GM18499 (cell line): Measurements from ENCODE around the gene DNAJA2.
"Not testable (repeated sequence)": the region's sequence is repeated elsewhere in the genome, so short reads cannot be mapped to it uniquely, and the experiment has no call there.

ENCODE experiments used
- ATAC-seq: cut with Tn5 transposase; IDR thresholded peaks from one replicate; pipeline ENCODE4 v1.9.1; 2021; ENCODE audit warnings: moderate number of reproducible peaks; ENCODE audit not compliant: insufficient read depth, unreplicated experiment

Gene DNAJA2

DNA sequence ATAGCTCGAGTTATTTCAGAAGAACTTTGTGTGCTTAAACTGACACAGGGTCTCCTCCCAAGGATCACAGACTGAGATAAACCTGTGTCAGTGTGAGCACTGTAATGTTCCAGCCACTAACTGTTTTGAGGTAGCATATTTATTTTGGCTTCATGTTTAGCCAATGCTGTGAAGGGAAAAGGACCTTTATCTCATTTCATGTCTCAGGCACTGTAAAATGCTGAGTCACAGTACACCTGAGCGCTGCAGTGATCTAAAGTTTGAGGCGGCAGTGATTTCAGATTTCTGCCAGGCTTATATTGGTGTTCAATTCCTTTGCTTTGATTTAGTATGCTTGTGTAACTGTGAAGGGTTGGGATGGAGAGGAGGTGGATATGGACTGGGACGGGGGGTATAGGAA is 3.1 kb upstream of the DNAJA2 start:
- ATAC-seq = no peak

DNA sequence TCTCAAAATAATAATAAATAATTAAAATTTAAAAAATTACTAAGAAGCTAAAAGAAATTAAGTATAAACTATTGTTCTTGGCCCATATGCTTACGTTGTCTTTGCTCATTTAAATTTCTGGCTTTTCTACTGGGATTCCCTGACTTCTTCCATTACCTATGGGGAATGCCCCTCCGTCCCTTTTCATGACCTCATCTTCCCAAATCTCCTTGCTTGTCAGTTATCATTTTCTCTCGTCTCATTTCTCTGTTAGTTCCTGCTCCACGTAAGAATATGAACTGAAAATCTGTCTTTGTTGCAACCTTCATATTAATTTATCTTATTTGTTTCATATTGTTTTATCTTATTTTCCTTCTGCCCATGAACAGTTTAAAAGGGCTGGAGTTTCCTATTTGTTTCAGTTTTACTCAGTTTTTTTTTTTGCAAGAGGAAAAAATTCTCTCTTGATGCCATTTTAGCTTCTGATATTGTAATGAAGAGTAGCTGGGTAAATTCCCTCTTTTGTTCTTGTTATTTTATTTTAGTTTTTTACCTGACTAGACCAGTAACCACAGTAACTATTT is 2.5 kb upstream of the DNAJA2 start:
- ATAC-seq = no peak

DNA sequence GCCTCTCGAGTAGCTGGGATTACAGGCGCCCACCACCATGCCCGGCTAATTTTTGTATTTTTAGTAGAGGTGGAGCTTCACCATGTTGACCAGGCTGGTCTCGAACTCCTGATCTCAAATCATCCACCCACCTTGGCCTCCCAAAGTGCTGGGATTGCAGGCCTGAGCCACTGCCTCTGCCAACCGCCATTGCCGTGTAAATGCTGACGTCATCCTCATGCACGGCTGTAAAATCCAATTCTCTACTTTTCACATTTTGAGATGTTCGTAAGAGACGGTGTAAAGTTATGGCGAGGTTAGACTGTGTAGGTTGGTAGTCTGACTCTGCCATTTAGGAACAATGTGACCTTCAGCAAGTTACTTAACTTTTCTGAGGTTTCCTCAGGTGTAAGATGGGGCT is 1.7 kb upstream of the DNAJA2 start:
- ATAC-seq = no peak

DNA sequence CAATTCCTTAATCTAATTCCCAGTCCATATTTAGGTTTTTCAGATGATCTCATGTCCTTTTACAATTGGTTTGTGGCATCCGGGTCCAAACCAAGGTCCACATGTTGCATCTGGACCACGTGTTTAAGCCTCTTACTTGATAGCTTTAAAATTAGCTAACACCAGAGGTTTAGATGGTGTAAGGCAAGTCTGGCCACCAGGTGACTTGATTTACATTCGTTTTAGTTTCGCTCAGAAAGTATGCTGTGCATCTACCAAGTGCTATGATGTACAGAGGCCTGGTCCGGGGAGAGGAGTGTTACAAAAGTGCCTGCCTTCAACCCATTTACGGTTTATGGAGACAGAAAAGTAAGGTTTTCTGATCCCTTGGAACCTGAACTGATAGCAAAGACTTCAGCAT is 878 bp upstream of the DNAJA2 start:
- no peak for ATAC-seq

DNA sequence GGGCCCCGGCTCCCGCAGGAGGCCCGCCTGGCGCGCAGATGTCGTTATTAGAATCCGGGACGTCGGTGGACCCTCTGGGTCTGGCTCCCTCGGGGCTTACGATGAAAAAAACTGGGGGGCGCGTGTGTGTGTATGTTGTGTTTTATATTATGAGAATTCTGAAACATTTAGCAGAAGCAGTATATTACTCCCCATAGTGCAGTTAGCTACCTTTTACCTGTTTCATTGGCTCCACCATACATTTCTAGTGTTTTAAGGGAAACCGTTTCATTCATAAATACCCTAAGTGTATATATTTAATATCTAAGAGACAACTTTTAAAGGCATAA is 486 bp upstream of the DNAJA2 start:
- ATAC-seq = no peak

DNA sequence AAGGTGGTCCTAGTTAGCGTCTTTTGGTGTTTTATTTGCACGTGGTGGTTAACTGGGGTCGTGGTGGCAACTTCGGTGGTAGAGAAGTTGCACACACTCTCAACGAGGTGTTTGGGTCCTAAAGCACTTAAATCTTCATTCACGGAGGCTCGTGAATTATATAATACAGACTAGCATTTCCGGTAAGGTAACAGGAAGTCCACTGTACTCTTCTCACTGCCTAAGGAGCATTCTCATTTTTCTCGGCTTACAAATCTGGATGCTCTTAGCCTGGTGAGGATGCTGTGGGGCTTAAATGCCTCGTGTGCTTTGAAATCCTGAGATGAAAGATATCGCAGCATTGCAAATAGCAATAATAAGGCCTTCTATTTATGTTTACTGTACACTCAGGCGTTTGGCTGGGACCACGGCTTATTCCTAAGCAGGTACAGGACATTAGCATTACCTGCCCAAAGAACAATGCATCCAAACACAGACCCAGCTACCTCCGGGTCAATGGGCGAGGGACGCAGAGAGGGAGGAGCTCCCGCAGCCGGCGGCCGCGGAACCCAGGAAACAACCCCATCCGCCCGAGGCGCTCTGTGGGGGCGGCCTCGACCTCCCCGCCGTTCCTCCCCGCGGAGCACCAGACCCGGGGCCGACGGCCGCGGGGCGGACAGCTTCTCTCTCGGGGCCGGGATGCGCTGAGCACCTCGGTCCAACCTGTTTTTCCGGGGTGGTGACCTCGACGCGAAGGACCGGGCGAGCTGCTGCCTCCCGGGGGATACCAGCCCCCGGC is 856 bp downstream of the DNAJA2 start:
- peak; percentile 13 for ATAC-seq

DNA sequence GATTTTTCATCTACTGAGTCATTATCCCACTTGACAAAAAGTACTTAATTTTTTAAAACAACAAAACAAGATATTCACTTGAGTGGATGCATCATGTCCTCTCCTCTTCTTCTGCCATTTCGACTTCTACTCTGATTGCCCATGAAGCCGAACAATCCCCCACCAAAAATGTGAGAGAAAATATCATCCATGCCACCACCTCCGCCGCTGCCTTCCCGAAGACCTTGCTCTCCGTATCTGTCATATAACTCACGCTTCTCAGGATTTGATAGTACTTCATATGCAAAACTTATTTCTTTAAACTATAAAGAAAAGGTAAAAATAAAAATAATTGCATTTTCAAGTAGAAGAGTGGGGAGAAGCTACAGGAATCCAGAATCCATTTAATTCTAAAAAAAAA is 2.2 kb downstream of the DNAJA2 start:
- no peak for ATAC-seq

DNA sequence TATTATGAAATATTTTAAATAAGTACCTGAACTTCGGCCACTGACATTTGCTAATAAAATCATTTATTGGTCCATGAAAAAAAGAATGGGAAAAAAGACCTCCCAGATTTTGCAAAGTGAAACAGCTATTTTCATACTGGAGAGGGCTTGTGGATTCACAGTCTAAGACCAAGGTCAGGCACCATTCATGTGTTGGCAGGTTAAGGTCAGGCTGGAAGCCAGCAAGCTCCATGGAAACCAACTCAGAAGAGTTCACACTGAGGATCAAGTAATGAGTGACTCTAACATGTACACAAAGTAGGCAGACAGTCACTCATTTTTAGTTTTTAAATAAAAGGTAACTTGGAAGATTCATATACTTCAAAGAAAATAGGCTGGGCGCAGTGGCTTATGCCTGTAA is 3.4 kb downstream of the DNAJA2 start:
- ATAC-seq = no peak

DNA sequence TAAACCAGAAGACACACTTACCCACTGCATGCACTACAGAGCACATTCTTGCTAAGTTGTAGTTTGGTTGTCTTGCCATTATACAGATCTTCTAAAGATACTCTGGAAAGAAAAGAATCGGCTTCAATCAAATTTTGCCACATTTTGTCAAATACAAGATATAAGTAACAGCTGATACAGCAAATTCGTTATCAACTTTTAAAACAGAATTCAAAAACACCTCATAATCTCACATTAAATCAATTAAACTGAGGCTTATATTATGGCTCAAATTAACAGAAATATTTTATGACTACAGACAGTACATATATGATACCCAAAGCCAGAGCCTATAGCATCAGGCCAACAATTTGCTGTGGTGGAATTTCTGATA is 5.4 kb downstream of the DNAJA2 start:
- ATAC-seq = no peak

DNA sequence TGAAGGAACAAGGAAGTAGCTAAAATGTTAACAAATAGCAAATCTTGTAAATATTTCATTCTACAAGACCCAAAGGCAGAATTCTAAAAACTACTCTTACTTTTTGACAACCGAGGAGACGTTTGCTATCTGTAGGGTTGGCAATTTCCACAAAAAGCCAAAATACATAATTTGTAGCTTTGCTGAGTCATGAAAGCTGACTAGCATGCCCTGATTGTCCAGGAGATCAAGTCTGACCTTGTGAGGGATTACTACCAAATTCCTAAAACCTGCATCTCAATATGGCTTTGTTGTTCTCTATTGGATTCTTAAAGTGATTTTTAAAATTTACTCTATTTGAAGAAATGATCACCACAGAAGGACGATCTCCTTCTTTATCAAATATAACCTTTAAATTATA is 10.8 kb downstream of the DNAJA2 start:
- no peak for ATAC-seq

DNA sequence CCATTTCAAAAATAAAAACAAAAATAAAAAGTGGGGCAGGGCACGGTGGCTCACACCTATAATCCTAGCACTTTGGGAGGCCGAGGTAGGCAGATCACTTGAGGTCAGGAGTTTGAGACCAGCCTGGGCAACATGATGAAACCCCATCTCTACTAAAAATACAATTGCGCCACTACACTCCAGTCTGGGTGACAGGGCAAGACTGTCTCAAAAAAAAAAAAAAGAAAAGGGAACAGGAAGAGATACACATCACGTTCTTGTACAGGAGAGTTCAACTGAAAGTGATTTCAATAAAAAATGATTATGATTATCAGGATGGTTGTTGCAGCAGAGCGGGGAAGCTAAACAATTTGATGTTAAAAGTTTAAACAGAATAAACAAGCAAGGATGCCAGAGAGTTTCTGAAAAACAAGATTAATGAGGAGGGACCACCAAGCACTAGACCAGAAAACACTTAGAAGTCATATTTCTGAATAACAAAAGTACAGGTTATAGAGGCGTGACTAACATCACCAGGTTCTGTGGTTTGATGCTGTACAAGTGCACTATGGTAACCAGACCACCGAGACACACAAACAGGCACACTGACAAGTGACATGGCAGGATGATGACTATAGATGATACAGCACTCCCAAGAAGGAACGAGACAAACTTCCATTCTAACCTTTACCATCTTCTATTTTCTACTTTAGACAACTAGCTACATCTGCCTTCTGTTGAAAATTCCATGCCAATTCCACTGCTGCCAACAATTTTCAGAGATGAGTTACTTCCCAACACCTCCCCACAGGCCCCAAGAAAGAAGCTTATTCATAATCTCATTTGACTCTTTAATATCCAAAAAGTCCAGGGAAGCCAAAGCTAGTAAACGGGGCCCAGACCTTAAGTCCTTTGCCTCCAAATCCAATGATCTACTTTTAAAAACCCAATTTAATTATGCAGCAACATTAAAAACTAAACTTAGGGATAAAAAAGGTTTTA is 11.8 kb downstream of the DNAJA2 start:
- no peak for ATAC-seq

DNA sequence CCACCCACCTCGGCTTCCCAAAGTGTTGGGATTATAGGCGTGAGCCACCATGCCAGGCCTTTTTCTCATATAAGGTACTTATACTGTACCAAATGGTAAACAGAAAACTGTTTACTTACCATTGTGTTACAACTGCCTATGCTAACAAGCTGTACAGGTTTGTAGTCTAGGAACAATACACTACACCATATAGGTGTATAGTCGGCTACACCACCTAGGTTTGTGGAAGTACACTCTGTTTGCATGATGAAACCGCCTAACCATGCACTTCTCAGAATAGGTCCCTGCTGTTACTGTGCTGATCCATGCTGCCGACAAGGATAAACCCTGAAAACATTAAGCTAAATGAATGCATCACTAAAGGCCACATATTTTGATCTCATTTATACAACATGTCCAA is 18.9 kb downstream of the DNAJA2 start:
- ATAC-seq = no peak

DNA sequence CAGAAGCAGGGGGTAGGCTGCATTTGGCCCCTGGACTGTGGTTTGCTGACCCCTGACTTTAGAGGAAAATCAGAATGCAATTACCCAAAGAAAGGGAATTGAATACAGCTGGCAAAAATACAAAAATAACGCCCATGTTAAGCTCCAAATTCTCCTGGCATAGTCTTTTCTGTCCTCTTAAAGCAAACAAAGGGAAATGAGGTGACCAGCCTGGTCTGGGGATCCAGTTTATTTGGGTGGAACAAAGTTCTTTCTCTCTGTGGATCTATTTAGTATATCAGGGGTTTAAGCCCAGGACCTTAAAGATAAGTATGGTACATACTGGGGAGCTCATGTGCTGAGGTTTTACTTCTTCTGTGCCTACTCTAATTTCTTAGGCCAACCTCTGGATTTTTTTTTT is 23.5 kb downstream of the DNAJA2 start:
- ATAC-seq = no peak

DNA sequence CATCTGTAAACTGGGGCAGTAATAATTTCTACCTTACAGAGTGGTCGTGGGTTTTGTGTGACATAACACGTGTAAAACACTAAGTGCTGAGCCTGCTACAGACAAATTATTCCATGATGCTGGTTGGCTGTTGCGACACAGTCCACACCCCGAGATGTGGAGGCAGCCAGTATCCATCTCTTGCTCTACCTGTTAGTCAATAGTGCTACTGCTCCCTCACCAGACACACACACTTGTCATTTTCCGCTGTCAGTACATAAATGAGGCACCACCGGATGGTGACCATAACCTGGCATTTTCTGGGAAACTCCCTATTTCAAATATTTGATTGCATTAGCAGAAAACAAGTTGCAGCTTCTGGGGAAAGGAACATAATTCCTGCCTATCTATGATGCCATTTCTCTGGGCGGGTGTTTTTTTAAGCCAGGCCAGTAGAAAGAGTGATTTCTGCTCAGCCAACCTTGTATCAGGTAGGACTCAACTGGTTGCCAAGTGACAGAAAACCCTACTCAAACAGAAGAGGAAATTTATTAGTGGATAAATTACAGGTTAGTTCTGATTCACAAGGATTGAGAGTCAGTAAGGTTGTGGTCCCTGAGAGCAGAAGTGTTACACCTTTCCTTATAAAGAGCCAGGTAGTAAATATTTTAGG is 24.1 kb downstream of the DNAJA2 start:
- no peak for ATAC-seq

DNA sequence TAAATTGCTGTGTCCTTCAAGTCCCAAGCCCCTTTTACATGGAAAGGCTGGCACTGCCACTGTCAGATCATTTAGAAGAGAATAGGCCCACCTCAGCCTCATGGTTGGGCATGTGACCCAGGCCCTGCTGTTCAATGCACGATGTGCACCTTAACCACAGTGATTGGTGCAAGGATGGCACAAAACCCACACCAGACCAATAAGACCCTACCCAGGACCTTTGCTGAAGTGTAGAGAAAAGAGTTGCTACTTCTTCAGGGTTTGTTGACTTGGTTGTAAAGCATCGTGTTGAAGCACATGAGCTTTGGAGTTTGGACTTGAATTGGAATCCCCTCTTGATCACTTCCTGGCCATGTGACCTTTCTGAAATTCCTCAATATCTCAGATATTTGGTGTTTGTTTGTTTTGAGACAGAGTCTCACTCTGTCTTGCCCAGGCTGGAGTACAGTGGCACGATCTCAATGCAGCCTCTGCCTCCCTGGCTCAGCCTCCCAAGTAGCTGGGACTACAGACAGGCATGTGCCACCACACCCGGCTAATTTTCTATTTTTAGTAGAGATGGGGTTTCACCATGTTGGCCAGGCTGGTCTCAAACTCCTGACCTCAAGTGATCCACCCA is 24.8 kb downstream of the DNAJA2 start:
- ATAC-seq = no peak

DNA sequence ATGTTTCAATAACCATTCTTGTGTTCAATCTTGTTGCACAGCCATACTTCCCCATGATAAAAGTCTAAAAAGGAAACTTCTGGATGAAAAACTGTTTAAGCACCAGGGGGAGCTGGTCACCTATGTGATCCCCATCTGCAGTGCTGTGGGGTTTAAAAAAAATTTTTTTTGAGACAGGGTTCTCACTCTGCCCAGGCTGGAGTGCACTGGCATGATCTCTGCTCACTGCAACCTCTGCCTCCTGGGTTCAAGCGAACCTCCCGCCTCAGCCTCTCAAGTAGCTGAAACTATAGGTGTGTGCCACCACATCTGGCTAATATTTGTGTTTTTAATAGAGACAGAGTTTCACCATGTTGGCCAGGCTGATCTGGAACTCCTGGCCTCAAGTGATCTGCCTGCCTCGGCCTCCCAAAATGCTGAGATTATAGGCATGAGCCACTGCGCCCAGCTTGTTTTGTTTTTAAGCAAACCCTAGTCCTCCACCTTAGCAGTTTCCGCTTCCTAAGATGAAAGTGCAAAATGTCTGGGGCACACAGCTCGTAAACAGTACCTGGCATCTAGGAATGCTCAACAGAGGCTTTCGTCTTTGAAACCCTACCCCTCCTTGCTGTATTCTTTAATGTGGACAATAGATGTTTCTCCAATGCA is 25.4 kb downstream of the DNAJA2 start:
- peak; percentile 77 for ATAC-seq

DNA sequence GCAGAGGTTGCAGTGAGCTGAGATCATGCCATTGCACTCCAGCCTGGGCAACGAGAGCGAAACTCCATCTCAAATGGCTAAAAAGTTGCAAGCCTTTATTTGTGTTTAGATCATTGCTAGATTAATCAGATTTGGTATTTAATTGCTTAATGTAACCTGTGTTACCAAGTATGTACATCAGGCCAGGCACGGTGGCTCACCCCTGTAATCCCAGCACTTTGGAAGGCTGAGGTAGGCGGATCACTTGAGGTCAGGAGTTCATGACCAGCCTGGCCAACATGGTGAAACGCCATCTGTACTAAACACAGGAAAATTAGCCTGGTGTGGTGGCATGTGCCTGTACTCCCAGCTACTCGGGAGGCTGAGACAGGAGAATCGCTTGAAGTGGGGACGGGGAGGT is 28.8 kb downstream of the DNAJA2 start:
- ATAC-seq = not testable (repeated sequence)

DNA sequence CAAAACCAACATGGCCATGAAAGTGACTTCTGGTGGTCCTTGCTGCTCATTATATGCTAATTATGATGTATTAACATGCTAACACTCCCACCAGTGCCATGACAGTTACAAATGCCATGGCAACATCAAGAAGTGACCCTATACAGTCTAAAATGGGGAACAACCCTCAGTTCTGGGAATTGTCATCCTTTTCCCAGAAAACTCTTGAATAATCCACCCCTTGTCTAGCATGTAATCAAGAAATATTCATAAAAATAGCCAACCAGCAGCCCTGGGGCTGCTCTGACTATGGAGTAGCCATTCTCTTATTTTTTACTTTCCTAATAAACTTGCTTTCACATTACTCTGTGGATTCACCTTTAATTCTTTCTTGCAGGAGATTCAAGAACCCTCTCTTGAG is 35.9 kb downstream of the DNAJA2 start:
- ATAC-seq = no peak

DNA sequence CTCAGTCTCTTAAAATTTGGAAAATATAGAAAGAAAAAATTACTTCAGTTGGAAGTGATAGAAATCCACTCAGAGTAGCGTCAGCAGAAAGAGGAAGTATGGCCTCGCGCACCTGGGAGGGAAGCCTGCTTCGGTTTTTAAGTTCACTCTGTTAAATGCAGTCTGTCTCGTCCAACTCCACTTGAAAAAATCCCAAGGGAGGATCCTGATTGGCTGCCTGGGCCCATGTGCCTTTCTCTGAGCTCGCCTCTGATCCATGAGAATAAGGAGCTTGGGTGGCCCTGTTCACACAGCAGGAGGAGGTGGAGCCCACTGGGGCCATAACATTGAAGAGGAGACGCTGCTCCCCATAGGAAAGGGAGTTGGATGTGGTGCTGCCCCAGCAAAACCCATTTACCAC is 40.7 kb downstream of the DNAJA2 start:
- no peak for ATAC-seq

DNA sequence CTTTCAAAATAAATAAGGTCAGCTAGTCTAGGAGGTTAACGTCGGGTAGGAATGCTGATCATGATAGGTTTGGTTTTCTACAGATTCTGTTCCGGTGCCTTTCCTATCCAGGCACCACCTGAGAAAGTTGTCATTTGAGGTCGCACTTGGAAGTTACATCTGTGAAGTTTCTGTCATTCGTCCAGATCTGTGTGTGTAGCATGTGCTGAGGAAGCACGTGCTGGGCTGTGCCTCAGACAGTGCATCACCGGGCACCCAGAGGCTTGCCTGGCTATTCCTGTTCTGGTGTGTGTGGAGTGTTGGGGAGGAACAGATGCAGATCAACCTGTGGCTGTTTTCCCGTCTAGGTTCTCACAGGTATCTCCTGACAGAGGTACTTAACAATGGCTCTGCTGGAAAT is 42.6 kb downstream of the DNAJA2 start:
- no peak for ATAC-seq
